ENCODE measurements around the gene BPIFB4. TPM values are rescaled to one million over a fixed set of nuclear protein-coding genes. Genes with fewer than 3 reads are reported as not detected.

Gene BPIFB4
- total and polyA plus RNA-seq, 9 of the 15 experiments (the other 6 are each of a cell fraction or from before 2014, with no cell fraction given) = not detected

DNA sequence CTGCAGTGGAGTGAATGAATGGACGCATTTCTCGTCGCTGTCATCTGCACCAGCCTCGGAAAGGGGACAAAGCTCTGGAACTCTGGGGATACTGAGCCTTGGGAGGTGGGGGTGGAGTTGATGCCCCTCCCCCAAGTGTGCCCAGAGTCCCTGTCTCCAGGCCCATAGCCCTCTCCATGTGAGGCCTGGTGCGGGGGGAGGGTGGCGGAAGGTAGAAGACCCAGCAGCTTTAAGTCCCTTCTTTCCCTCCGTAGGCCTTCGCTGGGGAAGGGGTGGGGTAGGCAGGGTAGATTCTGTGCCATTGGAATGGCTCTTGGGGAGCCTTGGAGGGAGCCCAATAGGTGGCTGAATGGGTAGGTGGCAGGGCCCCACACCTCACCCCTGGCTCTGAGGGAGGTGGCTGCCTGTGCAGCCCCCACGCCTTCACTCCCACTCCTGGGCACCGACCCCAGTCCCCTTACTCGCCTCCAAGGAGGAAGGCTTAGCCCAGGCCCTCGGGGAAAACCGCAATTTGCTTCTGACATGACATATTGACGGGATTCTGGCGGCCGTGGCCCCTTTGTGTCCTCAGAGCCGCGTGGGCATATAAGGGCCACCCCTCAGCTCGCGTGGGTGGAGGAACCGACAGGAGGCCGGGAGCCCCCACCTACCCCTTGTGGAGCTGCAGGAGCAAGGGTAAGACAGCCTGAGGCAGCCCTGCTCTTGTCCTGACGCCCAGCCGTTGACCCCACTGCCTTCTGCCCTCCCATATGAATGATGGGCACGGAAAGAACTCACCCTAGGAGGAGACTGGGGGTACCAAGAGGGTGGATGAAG lies 25.9 kb upstream of the BPIFB4 start, which contains the start of gene BPIFB3:
BPIFB3 (plus strand) TSS at position 613 of the 816 bp plus-strand sequence. CDS start 1,533 bp downstream, outside the sequence.
- Histone ChIP-seq H3K27ac (ENCODE audit: extremely low read depth, low read depth, low read length) (no peak within 1 kb of the TSS), H3K9me1 (ENCODE audit: control insufficient read depth, insufficient read depth, low read length) (peaks cover 2% of the 10 kb centered on the region), H3K4me1 (replicated peaks in 1 of 2; ENCODE audit: control insufficient read depth in 2 of 2, insufficient read depth in 2 of 2, low read length in 2 of 2) (no peaks in the 10 kb centered on the region), H3K9me3 (replicated peaks; ENCODE audit: control insufficient read depth, insufficient read depth, low read depth, low read length) (no peaks in the 10 kb centered on the region), H4K20me1 (replicated peaks; ENCODE audit: control insufficient read depth, insufficient read depth, low read length) (no peaks in the 10 kb centered on the region; the same call in 1 of the 2 replicates), H3K27me3 (ENCODE audit: control insufficient read depth in 2 of 2, insufficient read depth in 2 of 2, low read length in 2 of 2) (peaks cover 20 to 51% of the 10 kb centered on the region in 2 experiments; a peak in 4 of 5 replicates), H3K9ac (ENCODE audit: insufficient read depth in 1 of 2, low read depth in 2 of 2, low read length in 2 of 2) (no peak within 1 kb of the TSS), H3K4me3 (no peak within 1 kb of the TSS), H3K36me3 (ENCODE audit: control insufficient read depth, insufficient read depth, low read length) (no peaks in the 10 kb centered on the region), H2AFZ (ENCODE audit: low read depth, low read length) (no peak within 1 kb of the TSS), H3K4me2 (ENCODE audit: insufficient read depth, low read length) (no peak within 1 kb of the TSS), H3K79me2 (ENCODE audit: control insufficient read depth, insufficient read depth, low read length) (no peaks in the 10 kb centered on the region)
- DNase-seq (ENCODE audit: extremely low read depth in 1 of 4, low spot score in 3 of 4) = no peak
- FAIRE-seq = no peak
- BruUV-seq (replicated peaks) = no TSS peak
- ChIA-PET CTCF (ENCODE audit: low intra/inter-chr PET ratio) (no interaction called here), POLR2A (interaction anchor here (0.5 to 0.7 kb wide), 3 partner anchors 43 to 958 kb away, joined by 3 to 4 read pairs (median 3); no protein-coding TSS in a partner anchor)
- ATAC-seq = no peak
- intact Hi-C loops (cut with micrococcal nuclease) = no loop called here
- in situ Hi-C loops (cut with MboI) = no loop called here
- no peak for TF ChIP-seq LARP7 (IDR thresholded peaks at IDR 0.05)
- TF ChIP-seq, protein P1, sequence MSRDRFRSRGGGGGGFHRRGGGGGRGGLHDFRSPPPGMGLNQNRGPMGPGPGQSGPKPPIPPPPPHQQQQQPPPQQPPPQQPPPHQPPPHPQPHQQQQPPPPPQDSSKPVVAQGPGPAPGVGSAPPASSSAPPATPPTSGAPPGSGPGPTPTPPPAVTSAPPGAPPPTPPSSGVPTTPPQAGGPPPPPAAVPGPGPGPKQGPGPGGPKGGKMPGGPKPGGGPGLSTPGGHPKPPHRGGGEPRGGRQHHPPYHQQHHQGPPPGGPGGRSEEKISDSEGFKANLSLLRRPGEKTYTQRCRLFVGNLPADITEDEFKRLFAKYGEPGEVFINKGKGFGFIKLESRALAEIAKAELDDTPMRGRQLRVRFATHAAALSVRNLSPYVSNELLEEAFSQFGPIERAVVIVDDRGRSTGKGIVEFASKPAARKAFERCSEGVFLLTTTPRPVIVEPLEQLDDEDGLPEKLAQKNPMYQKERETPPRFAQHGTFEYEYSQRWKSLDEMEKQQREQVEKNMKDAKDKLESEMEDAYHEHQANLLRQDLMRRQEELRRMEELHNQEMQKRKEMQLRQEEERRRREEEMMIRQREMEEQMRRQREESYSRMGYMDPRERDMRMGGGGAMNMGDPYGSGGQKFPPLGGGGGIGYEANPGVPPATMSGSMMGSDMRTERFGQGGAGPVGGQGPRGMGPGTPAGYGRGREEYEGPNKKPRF (IDR thresholded peaks at IDR 0.05; ENCODE audit: low read depth, low read length) = no peak
- no peak for TF ChIP-seq OTX1 (CRISPR knock-in tag; IDR thresholded peaks at IDR 0.05)
- no peak for TF ChIP-seq POU5F1 (IDR thresholded peaks at IDR 0.05; ENCODE audit: borderline replicate concordance, low read depth, low read length, partially characterized antibody)
- no peak for TF ChIP-seq KAT7 (CRISPR knock-in tag; IDR thresholded peaks at IDR 0.05; ENCODE audit: borderline replicate concordance)
- TF ChIP-seq AFF1 (IDR thresholded peaks at IDR 0.05; ENCODE audit: low read depth in 1 of 2, partially characterized antibody in 2 of 2) = no peak
- TF ChIP-seq TFAM (CRISPR knock-in tag; conservative IDR thresholded peaks at IDR 0.05) = no peak
- TF ChIP-seq MTA3 (IDR thresholded peaks at IDR 0.05; ENCODE audit: borderline replicate concordance) = no peak
- TF ChIP-seq, protein P2, sequence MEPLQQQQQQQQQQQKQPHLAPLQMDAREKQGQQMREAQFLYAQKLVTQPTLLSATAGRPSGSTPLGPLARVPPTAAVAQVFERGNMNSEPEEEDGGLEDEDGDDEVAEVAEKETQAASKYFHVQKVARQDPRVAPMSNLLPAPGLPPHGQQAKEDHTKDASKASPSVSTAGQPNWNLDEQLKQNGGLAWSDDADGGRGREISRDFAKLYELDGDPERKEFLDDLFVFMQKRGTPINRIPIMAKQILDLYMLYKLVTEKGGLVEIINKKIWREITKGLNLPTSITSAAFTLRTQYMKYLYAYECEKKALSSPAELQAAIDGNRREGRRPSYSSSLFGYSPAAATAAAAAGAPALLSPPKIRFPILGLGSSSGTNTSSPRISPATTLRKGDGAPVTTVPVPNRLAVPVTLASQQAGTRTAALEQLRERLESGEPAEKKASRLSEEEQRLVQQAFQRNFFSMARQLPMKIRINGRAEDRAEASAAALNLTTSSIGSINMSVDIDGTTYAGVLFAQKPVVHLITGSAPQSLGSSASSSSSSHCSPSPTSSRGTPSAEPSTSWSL (CRISPR knock-in tag; IDR thresholded peaks at IDR 0.05; ENCODE audit: borderline replicate concordance) = no peak
- TF ChIP-seq SMAD2 (IDR thresholded peaks at IDR 0.05; ENCODE audit: low read depth, low read length) = no peak
- 1% methylated on average over 24 of the region's 25 CpGs for WGBS (ENCODE audit: insufficient coverage, low coverage, missing lambda C conversion rate)

All from K562 (cell line).